ENCODE data around the gene UBE2E2.

Gene UBE2E2

GRCh38 chr3:23640471-23641146 lies 437.5 kb downstream of the UBE2E2 start:
- DNase-seq = no peak

All from activated effector memory CD4-positive, alpha-beta T cell treated with Interleukin-2 at 50 U/mL for 16 hours (primary cell).